ENCODE data around the gene SLC35G2. TPM values are rescaled to one million over a fixed set of nuclear protein-coding genes. Genes with fewer than 3 reads are reported as not detected.
"Not testable (repeated sequence)": the region's sequence is repeated elsewhere in the genome, so short reads cannot be mapped to it uniquely, and the experiment has no call there.

The SLC35G2 gene
- polyA plus RNA-seq, 1 donor: 1.7 TPM

DNA sequence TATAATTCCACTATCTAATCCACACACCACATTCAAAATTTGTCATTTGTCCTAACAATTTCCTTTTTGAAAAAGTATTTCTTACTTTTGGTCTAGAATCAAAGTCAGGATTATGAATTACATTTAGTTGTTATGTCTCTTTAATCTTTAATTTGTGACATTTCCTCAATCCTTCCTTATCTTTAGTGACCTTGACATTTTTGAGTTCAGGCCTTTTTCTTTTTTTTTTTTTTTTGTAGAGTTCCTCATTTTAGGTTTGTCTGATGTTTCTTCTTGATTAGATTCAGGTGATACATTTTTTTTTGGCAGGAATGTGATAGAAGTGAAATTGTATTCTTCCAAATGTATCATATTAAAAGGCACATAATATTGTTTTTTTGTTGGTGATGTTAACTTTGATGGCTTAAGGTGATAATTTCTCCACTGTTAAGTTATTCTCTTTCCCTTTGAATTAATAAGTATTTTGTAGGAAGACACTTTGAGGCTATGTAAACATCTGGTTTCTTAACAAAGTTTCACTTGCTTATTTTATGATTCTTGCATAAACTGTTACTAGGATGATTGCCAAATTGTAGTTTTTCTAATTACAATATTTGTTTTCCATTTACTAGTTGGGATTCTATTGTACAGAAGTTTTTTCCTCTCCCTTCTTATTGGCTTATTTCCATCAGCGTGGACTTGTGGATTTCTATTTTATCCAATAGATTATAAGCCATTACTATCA, 16.3 kb downstream of the SLC35G2 start:
- no peak for DNase-seq

DNA sequence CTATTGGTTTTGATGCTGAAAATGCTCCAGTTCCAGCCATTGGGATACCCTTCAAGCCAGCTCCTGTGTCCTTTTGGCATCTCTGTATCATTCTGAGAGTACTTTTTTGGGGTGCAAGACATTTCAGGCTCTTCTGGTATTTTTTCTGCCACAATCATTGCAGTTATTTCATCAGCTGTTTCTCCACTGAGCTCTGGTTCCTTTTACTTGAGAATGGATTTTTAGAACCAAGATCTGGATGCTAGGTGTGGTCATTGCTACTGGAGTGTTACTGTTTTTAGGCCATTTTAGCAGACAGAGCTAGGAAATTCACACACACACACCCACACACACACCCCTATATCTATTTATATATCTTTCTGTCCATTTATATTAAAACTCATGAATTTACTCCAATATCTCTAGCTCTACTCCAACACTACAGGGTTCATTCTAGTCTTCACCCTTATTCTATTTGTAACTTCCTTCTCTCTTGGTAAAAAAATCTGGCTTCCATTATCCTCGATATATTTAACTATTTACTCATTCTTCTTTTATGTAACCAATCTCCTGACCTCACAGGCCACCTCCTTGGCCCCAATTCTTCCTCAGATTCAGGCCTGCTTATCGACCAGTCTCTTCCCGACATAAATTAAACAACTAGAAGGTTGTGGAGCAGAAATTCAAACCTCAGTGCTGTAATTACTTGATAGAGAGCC, 17.0 kb downstream of the SLC35G2 start:
- DNase-seq: no peak

DNA sequence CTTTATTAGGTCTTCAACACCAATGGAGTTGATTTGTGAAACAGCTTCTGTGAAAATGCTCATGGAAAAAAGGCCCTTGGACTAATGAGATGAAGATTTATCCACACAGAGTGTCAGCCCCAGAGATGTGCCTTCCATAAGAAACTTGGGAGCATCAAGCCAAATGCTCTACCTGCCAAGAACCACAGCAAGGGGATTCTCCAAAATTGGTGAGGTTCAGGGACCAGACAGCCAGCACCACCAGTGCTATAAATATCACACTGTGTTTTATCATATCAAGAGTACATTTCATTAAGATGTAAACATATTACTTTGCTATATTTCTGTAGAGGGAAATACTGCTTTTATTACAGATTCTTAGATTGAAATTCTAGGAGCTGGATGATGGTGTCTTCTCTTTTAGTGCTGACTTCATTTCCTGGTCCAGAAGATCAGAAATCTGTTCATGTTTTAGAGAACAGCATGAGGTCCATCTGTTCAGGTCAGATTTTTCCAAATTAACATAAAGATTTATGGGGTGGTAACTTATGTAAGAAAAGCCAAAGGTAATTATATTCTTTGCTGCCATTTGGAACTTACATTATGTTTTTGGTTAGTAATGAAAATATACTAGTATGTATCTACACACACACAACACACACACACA, 17.7 kb downstream of the SLC35G2 start:
- DNase-seq: no peak

DNA sequence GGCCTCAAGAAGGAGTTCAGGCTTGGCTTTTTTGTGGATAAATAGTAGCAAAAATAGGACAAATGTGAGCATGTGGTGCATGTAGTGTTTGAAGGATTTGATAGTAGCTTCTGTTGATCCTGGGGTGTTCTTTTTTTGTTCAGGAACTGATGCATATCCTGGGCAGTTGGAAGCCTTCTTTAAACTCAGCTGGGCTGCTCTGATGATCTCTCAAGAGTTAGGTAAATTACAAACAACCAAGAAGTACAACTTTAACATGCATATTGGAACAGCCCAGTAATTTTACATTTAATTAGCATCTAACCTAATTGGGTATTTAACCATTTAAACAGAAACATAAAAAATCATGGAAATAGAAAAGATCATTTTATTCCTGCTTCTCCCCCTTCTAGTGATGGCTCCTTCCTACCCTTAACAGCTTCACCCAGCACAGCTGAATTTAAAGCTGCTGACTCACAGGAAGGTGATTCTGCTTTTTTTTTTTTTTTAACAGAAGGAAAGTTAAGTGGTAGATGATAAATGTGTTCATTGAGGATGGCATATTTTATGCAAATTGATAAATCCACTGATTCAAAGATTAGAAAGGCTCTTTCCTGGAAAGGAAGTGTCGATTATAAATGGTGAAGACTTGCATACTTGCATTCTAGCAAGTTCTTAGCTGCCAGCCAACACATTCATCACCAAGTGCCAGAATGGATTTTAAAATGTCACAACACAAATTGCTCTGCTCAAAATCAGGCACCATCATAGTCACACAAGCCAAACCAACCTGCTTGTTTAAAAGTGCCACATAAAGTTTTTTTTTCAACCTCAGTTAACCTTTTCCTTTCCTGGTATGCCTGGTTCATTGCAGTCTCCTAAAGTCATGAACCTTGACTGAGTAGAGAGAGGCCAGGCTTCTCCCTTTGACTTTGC, 20.0 kb downstream of the SLC35G2 start:
- no peak for DNase-seq

DNA sequence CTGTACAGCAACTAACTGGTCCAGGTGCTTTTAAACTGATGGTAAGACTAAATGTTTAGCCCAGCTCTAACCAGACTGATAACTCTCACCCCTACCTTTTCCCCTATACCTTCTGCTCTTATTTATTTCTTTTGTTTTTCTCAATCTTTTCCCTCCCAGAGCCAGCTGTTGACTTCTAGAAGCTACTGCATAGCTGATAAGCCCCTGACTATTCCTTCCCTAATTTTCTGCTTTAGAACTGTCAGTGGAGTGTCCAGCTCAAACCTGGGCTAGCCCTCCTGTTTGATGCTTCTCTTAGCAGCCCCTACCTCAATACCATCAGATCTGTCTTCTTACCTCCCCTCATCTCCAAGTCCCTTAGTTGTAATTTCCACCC, 20.6 kb downstream of the SLC35G2 start:
- no peak for DNase-seq

DNA sequence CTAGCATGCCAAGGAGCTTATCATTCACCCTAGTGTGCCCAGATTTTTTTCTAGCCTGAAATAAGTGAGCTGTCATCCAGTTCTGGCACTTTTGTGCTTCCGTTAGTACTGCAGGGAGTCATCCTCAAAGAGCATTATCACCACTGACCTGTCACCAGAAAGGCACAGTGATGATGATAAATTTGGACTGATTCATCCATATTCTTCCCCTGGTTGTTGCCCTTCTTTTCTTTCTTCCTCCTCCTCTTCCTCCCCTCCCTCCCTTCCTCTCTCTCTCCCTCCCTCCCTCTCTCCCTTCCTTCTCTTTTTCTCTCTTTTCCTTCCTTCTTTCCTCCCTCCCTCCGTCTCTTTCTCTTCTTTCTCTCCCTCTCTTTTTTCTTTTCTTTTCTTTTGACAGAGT, 21.3 kb downstream of the SLC35G2 start:
- DNase-seq: no peak

DNA sequence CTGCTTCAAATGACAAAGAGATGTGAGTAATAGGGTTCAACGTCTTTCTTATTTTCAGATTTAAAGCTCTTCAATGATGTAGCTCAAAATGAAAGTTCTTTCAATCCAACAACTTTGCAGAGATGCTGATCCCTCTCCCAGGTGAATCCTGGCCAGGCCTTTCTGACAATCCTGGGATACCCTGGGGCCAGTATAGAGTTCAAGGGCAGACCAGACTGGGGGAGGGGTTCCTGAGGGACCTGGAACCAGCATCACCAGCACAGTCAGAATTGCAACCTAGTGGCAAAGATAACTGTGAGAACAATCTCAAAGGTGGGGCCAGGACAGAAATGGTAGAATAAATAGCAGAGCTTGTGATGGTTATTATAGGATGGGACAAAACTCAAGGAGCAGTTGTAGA, 23.4 kb downstream of the SLC35G2 start:
- DNase-seq: no peak

DNA sequence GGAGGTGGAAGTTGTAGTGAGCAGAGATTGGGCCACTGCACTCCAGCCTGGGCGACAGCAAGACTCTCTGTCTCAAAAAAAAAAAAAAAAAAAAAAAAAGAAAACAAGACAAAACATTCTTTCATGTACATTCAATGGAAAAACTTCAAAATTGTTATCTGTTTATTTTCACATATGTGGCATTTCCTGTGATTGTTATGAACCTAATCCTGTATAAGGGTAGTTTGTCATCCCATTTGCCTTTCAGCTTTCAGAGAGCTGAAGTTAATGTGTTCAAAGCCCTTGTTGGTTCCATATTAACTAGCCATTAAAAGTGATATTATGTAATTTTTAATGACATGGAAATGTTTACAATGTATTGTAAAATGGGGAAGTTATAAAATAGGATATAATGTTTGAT, 25.8 kb downstream of the SLC35G2 start:
- DNase-seq: no peak

DNA sequence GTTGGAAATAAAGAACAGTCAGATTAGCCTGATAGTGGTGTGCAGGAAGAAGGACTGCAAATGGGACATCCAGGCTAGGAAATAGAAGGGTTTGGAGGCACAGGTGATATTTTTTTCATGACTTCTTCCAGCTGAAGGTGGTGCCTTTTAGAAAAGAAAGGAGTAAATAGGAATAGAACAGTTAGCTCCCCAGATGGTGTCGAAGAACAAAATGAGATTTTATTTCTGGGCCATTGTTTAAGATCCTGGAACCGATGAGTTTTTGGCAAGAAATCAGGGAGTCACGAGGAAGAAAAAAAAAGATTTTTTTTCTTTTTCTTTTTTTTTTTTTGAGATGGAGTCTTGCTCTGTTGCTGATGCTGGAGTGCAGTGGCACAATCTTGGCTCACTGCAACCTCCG, 33.3 kb downstream of the SLC35G2 start:
- DNase-seq: no peak

DNA sequence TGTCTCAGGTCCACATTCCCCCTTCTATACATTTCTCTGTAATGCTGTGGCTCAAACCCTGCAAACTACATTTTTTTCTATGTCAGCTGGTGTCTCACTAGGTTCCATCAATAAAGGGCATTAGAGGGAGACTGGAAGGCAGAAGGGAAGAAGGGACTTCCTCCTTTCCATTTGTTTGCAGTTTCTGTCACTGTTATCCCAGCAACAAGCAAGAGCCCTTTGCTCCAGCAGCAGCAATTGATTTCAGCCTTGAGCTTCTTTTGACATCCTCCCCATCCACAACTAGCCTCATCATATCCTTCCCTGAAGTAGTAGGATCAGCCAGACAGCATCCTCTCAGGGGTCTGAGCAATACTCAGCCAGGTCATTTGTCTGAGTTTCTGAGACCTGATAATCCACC, 37.7 kb downstream of the SLC35G2 start:
- DNase-seq: no peak

DNA sequence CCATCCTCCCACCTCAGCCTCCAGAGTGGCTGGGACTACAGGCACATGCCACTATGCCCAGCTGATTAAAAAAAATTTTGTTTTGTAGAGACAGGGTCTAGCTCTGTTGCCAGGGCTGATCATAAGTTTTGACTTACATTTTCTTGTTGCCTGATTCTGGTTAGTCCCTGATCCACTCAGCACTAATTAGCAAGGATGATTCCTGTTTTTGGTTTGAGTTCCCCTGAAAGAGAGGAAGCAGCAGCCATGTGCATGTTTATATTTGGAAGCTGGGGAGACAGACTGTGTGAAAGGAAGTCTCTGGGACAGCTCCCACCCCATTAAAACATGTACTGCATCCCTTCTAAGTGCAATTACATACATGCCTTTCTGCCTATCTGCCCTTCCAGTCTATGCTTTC, 39.5 kb downstream of the SLC35G2 start:
- DNase-seq: no peak

DNA sequence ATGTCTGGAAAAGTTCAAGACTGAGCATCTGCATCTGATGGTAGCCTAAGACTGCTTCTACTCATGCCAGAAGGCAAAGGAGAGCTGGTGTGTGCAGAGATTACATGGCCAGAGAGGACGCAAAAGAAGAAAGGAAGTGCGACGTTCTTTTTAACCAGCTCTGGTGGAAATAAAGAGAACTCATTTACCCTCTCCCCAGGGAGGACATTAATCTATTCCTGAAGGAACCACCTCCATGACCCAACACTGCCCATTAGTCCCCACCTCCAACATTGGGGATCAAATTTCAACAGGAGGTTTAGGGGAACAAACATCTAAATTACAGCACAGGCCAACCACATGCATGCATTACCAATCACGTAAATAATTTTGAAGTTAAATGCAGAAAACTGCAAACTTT, 41.6 kb downstream of the SLC35G2 start:
- DNase-seq: no peak

DNA sequence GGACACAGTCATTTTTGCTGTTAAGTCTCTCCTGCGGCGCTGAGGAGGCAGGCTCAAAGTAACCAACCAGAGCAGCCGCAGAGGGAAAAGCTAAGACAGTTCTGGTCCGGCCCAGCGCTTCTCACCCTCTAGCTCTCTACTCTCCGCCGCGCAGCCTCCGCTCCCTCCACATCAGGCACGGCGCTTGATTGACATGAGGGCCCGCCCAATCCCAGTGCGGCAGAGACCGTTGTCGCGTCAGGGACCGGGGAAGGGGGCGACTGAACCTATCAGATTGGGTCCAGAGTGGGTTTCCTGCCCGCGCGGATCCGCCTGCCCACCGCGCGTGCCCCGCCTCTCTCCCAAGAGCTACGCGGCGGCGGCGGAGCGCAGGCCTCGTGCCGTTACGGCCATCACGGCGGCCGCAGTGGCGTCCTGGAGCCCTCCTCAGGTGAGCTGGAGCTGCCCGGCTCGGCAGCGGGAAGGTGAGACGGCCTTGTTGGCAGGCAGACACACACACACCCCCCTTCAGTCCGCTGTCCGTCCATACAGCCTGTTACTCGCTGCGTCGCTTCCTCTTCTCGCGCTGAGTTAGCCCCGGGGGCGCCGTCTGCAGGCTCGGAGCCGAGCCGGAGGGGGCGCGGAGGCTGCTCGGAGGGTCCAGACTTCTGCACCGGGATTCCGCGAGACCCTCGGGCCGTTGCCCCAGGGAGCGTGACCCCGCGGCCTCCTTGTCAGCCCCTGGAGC, 43.1 kb downstream of the SLC35G2 start, which contains the start of gene NCK1:
NCK1 (plus strand) TSS at position 319 of the 727 bp plus-strand sequence. CDS start 65,794 bp downstream, outside the sequence.
- DNase-seq: peak; percentile 96

DNA sequence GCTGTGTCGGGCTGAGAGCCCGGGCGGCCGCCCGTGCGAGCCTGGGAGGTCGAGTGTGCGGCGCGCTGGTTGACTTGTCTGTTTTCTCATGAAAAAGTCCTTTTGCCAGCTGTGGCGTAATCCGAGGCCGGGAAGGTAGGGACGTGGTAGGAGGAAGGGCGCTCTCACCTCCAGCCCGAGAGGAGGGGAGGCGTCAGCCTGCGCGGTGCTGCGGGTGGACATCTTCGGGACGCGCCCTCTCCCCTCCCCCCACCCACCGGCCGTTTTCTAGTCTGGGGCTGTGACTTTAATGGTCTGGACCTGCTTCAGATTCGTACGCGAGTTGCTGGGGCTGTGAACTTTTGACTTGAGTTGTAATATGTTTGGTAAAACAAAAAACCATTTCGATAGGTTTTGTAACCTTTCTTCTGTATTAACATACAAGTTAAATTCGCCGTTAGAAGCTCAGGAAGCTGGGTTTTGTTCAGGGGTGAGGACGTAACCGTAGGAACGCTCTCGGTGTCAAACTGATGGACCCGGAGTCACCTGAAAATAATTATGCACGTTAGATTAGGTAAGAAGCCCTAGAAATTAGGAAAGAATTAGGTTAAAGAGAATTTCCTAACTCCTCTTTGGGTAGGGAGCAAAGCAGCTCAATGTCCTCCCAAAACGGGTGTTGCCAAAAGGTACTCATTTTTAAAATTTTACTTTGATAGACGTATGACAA, 43.8 kb downstream of the SLC35G2 start:
- DNase-seq: peak; percentile 67

DNA sequence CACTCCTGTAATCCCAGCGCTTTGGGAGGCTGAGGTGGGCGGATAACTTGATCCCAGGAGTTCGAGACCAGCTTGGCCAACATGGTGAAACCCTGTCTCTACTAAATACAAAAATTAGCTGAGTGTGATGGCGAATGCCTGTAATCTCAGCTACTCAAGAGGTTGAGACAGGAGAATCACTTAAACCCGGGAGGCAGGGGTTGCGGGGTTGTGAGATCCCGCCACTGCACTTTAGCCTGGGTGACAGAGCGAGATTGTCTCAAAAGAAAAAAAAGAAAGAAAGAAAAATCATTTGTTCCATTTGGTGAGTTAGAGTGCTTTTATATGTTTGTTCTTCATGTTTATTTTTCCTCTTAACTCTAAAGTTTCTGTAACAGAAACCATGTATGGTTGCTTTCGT, 50.4 kb downstream of the SLC35G2 start:
- no peak for DNase-seq

DNA sequence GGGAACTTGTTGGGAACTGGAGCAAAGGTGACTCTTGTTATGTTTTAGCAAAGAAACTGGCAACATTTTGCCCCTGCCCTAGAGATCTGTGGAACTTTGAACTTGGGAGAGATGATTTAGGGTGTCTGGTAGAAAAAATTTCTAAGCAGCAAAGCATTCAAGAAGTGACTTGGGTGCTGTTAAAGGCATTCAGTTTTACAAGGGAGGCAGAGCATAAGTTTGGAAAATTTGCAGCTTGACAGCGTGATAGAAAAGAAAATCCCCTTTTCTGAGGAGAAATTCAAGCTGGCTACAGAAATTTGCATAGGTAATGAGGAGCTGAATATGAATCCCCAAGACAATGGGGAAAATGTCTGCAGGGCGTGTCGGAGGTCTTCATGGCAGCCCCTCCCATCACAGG, 53.3 kb downstream of the SLC35G2 start:
- not testable (repeated sequence) for DNase-seq

DNA sequence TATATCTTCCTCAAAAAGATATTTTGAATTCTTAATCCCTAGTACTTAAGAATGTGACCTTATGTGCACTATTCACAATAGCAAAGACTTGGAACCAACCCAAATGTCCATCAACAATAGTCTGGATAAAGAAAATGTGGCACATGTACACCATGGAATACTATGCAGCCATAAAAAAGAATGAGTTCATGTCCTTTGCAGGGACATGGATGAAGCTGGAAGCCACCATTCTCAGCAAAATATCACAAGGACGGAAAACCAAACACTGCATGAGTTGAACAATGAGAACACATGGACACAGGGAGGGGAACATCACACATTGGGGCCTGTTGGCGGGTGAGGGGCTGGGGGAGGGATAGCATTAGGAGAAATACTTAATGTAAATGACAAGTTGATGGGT, 60.6 kb downstream of the SLC35G2 start:
- DNase-seq: not testable (repeated sequence)

DNA sequence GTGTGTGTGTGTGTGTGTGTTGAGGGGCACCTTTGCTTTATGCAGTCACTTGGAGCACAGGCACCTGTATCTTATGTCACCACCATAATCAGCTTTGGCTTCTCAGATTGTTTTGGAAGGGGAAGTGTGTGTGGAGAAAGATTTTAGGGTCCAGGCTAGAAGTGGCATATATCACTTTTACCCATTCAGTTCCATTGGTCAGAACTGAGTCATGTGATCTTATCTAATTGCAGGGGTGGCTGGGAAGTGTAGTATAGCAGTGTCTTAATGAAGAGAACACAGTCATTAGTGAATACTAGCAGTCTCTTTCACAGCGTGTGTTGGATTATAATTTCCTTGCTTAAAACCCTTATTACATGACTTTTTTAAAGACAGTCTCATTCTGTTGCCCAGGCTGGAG, 63.6 kb downstream of the SLC35G2 start:
- no peak for DNase-seq

DNA sequence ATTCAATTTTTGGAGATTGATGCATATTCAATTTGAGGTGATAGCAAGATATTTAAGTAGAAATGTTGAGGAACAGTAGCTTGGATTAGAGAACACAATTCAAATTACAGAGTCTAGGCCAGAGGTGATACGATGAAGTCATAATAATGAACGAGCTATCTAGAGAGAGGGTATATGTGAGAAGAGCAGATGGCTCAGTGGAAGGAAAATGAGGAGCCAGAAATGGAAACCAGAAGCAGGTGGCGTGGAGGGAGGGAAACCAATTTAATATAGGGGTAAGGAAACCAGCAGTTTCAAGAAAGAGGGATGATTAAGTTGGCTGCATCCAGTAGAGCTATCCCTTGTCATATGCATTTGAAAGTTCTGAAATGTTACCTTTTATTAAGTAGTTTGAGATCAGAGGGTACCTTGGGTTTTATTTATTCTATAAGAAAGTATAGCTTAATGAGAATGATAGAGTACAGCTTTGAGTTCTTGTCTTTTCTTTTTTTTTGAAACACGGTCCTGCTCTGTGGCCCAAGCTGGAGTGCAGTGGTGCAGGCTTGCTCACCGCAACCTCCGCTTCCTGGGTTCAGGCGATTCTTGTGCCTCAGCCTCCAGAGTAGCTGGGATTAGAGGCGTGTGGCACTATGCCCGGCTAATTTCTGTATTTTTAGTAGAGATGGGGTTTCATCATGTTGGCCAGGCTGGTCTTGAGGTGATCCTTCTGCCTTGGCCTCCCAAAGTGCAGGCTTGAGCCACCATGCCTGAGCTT, 65.2 kb downstream of the SLC35G2 start:
- no peak for DNase-seq

All from hindlimb muscle (tissue), 1 donor.